IMR-90 (cell line): ENCODE measurements around the gene EXPH5. TPM values are rescaled to one million over a fixed set of nuclear protein-coding genes. Genes with fewer than 3 reads are reported as not detected.

ENCODE experiments used
- ATAC-seq: fragments of 200-7000 bp; cut with Tn5 transposase; 2 replicates; pipeline ENCODE4 v1.9.1; 2020; ENCODE audit warnings: low read depth, mild to moderate bottlenecking, moderate library complexity
- BruUV-seq: library from RNA; stranded (reverse); fragments of 400-500 nt; replicated peaks from 2 replicates; lab custom pipeline; 2021; lab: Mats Ljungman, UMichigan
- CTCF ChIA-PET: fragments of 300-600 bp; formaldehyde crosslinking; extraction: SDS; loops from one replicate; lab custom pipeline; 2021; ENCODE audit warnings: antibody characterized with exemption; lab: Yijun Ruan, JAX
- POLR2A ChIA-PET: fragments of 300-600 bp; sonication (Branson Sonifier 250); formaldehyde crosslinking; loops from one replicate; lab custom pipeline; 2022; ENCODE audit warnings: antibody characterized with exemption; ENCODE audit not compliant: unreplicated experiment; lab: Charles Lee
- DNase-seq: peaks from one replicate; pipeline ENCODE4 v3.0.0; 2013
- H2AFZ ChIP-seq: replicated peaks from 2 replicates; pipeline ENCODE3; 2013; ENCODE audit warnings: low read length, mild to moderate bottlenecking; ENCODE audit not compliant: poor library complexity
- H2AK5ac ChIP-seq: 2 replicates; pipeline ENCODE4 v1.6.1; 2013; ENCODE audit warnings: low read depth, low read length, inconsistent platforms
- H2AK9ac ChIP-seq: replicated peaks from 2 replicates; pipeline ENCODE3; 2013; ENCODE audit warnings: mild to moderate bottlenecking, low read depth, low read length, moderate library complexity; ENCODE audit not compliant: poor library complexity
- H2BK120ac ChIP-seq: 2 replicates; pipeline ENCODE4 v1.6.1; 2013; ENCODE audit warnings: low read depth, low read length, inconsistent platforms
- H2BK15ac ChIP-seq: 3 replicates; pipeline ENCODE4 v1.6.1; 2013; ENCODE audit warnings: low read depth, low read length, inconsistent platforms
- H2BK20ac ChIP-seq: 2 replicates; pipeline ENCODE4 v1.6.1; 2013; ENCODE audit warnings: low read depth, mild to moderate bottlenecking, inconsistent platforms, low read length, moderate library complexity
- H2BK5ac ChIP-seq: 2 replicates; pipeline ENCODE4 v1.6.1; 2013; ENCODE audit warnings: mild to moderate bottlenecking, low read depth, low read length, inconsistent platforms; ENCODE audit not compliant: poor library complexity, severe bottlenecking
- H3K14ac ChIP-seq: replicated peaks from 2 replicates; pipeline ENCODE4 v1.6.1; 2013; ENCODE audit warnings: low read depth, low read length, inconsistent platforms
- H3K18ac ChIP-seq: 2 replicates; pipeline ENCODE4 v1.6.1; 2013; ENCODE audit warnings: low read depth, low read length, control low read depth
- H3K23ac ChIP-seq: 2 replicates; pipeline ENCODE4 v1.6.1; 2013; ENCODE audit warnings: low read depth, low read length, inconsistent platforms
- H3K27ac ChIP-seq: 2 replicates; pipeline ENCODE4 v1.5.1; 2013; ENCODE audit warnings: mild to moderate bottlenecking, control low read depth, low read length; ENCODE audit not compliant: insufficient read depth
- H3K27me3 ChIP-seq: 2 replicates; pipeline ENCODE4 v1.6.1; 2013; ENCODE audit warnings: low read length; ENCODE audit not compliant: control insufficient read depth, insufficient read depth
- H3K36me3 ChIP-seq: 2 replicates; pipeline ENCODE4 v1.6.1; 2013; ENCODE audit warnings: low read length, mixed read lengths; ENCODE audit not compliant: control insufficient read depth, insufficient read depth
- H3K4ac ChIP-seq: 2 replicates; pipeline ENCODE4 v1.6.1; 2013; ENCODE audit warnings: low read depth, low read length, inconsistent platforms
- H3K4me1 ChIP-seq: 2 replicates; pipeline ENCODE4 v1.6.1; 2013; ENCODE audit warnings: low read length, mixed read lengths; ENCODE audit not compliant: control insufficient read depth, insufficient read depth
- H3K4me2 ChIP-seq: 2 replicates; pipeline ENCODE4 v1.6.1; 2013; ENCODE audit warnings: low read depth, mild to moderate bottlenecking, control low read depth, low read length, moderate library complexity
- H3K4me3 ChIP-seq: 2 replicates; pipeline ENCODE4 v1.5.1; 2013; ENCODE audit warnings: low read depth, mild to moderate bottlenecking, control low read depth, low read length, moderate library complexity; ENCODE audit not compliant: insufficient read depth
- H3K56ac ChIP-seq: 2 replicates; pipeline ENCODE4 v1.6.1; 2013; ENCODE audit warnings: low read length, inconsistent platforms; ENCODE audit not compliant: insufficient read depth; ENCODE audit errors: extremely low read depth
- H3K79me1 ChIP-seq, 2 experiments: 2 replicates each; pipeline ENCODE4 v1.6.1; 2013; ENCODE audit warnings: low read length in 2 of 2, inconsistent platforms in 1 of 2, low read depth in 1 of 2
- H3K9ac ChIP-seq: 2 replicates; pipeline ENCODE4 v1.6.1; 2013; ENCODE audit warnings: low read depth, low read length, control low read depth
- H3K9me1 ChIP-seq: 2 replicates; pipeline ENCODE4 v1.6.1; 2013; ENCODE audit warnings: low read length, inconsistent platforms; ENCODE audit not compliant: insufficient read depth
- H3K9me3 ChIP-seq: 2 replicates; pipeline ENCODE4 v1.6.1; 2013; ENCODE audit warnings: low read length; ENCODE audit not compliant: control insufficient read depth, insufficient read depth
- H4K20me1 ChIP-seq: 2 replicates; pipeline ENCODE4 v1.6.1; 2013; ENCODE audit warnings: low read length, inconsistent platforms; ENCODE audit not compliant: insufficient read depth
- H4K5ac ChIP-seq: 2 replicates; pipeline ENCODE4 v1.6.1; 2013; ENCODE audit warnings: mild to moderate bottlenecking, low read depth, low read length, control low read depth
- H4K8ac ChIP-seq, 2 experiments: 2 replicates each; pipeline ENCODE4 v1.6.1; 2013; ENCODE audit warnings: low read depth in 2 of 2, low read length in 2 of 2, control low read depth in 1 of 2, inconsistent platforms in 1 of 2
- H4K91ac ChIP-seq: 2 replicates; pipeline ENCODE4 v1.6.1; 2013; ENCODE audit warnings: low read depth, low read length, inconsistent platforms; ENCODE audit not compliant: insufficient read depth
- BHLHE40 ChIP-seq: fragments of 150-350 bp; IDR thresholded peaks from 2 replicates; pipeline ENCODE4 v1.6.1; 2016; ENCODE audit warnings: mild to moderate bottlenecking, low read depth, low read length
- MAFK ChIP-seq: IDR thresholded peaks from 2 replicates; pipeline ENCODE4 v1.6.1; 2012; ENCODE audit warnings: low read depth, low read length, improper control_type of control experiment
- MXI1 ChIP-seq: IDR thresholded peaks from 2 replicates; pipeline ENCODE4 v1.6.1; 2012; ENCODE audit warnings: low read depth, mild to moderate bottlenecking, low read length, moderate library complexity, borderline replicate concordance
- POLR2A ChIP-seq: IDR thresholded peaks from 2 replicates; pipeline ENCODE4 v1.6.1; 2012; ENCODE audit warnings: mild to moderate bottlenecking, low read depth, low read length
- RFX5 ChIP-seq: IDR thresholded peaks from 2 replicates; pipeline ENCODE4 v1.8.0; 2012; ENCODE audit warnings: low read depth, mild to moderate bottlenecking, low read length, moderate library complexity
- WGBS, 2 experiments: methylation state at CpG; one replicate each; pipeline versions ENCODE4 v1.1.5 to v1.1.7; 2013; ENCODE audit warnings: missing lambda C conversion rate in 2 of 2; ENCODE audit not compliant: insufficient read length in 1 of 2; ENCODE audit errors: extremely low coverage in 2 of 2; 5-methylcytosine and 5-hydroxymethylcytosine counted together
- dilution Hi-C: fragments of 300-500 bp; cut with HindIII; formaldehyde crosslinking; loops from one replicate; pipeline ENCODE4 v1.14.3; 2018; ENCODE audit warnings: low sequenced_read_pairs; ENCODE audit not compliant: unreplicated experiment
- in situ Hi-C: fragments of 300-500 bp; cut with MboI; formaldehyde crosslinking; loops from 3 replicates; pipeline ENCODE4 v1.14.3; 2019; ENCODE audit warnings: low sequenced_read_pairs, inconsistent platforms, mixed read lengths
- intact Hi-C: fragments of 100-400 bp; cut with micrococcal nuclease; formaldehyde crosslinking; loops from 2 replicates; pipeline ENCODE4 v1.10.0; 2022
- polyA plus RNA-seq, 3 experiments: library from polyadenylated mRNA; depleted of rRNA; stranded (reverse); fragments of >200 nt; gene quantifications; 2 replicates each; pipeline ENCODE4 v1.2.3, GENCODE V29; 2012; ENCODE audit warnings: low replicate concordance in 1 of 3
- total RNA-seq: library from RNA; depleted of rRNA; stranded (reverse); fragments of >200 nt; gene quantifications from 2 replicates; pipeline ENCODE4 v1.2.3, GENCODE V29; 2012
- TF ChIP-seq, protein P1 (sequence below): fragments of 150-350 bp; IDR thresholded peaks from 2 replicates; pipeline ENCODE4 v1.6.1; 2017; ENCODE audit warnings: mild to moderate bottlenecking, antibody characterized with exemption, low read length, low read depth

The EXPH5 gene
- total and polyA plus RNA-seq, 2 of the 4 experiments (the other 2 are of a cell fraction): 0.05 to 0.72 TPM

DNA sequence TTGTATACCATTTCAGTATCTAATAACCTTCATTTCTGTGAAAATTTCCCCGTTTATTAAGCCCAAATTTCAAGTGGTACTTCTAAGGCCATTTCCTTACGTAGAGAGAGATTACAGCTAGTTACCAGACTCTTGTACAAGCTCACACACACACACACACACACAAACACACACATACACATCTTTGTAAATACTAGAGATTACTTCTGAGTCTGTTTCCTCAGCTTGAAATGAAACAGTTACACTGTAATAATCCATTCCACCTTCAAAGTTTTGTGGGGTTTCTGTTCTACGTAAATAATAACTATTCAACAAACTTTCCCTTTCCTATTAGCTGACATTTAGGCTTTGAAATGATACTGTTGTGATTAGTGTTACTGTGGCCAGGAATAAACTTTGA, 101.6 kb downstream of the EXPH5 start:
- intact Hi-C loops: no loop called here
- Histone ChIP-seq H3K4me1 (peaks cover 3% of the 10 kb centered on the region), H3K9me1 (peaks cover 8% of the 10 kb centered on the region; the same call in 1 of the 2 replicates), H2AFZ (no peak overlapping the region), H4K5ac (no peak overlapping the region), H3K4me2 (0 out of 2 replicates have a peak overlapping the region, but pooled peaks have one; percentile 31), H3K14ac (no peak overlapping the region), H3K4ac (no peak overlapping the region), H4K8ac (no peak overlapping the region), H3K56ac (no peak overlapping the region), H3K9ac (no peak overlapping the region), H3K4me3 (no peak overlapping the region), H3K36me3 (peaks cover 13% of the 10 kb centered on the region), H3K27me3 (no peaks in the 10 kb centered on the region), H3K27ac (no peak overlapping the region), H4K91ac (no peak overlapping the region), H3K9me3 (no peaks in the 10 kb centered on the region), H3K23ac (no peak overlapping the region), H2BK15ac (no peak overlapping the region), H2BK5ac (no peak overlapping the region), H2BK120ac (no peak overlapping the region), H4K20me1 (no peaks in the 10 kb centered on the region), H2BK20ac (no peak overlapping the region), H3K18ac (no peak overlapping the region), H3K79me1 (peaks cover 29 to 43% of the 10 kb centered on the region in 2 experiments), H2AK9ac (no peak overlapping the region), H2AK5ac (no peak overlapping the region)
- DNase-seq (no peak), ATAC-seq (no peak)
- BruUV-seq: no TSS peak
- in situ Hi-C loops: no loop called here
- ChIA-PET POLR2A (no interaction called here), CTCF (interaction anchor here (1.2 to 1.5 kb wide), 2 partner anchors 155 to 157 kb away, joined by 3 to 5 read pairs; no protein-coding TSS in a partner anchor)
- dilution Hi-C loops: no loop called here
- WGBS, 2 experiments: no CpG with 5 or more reads among the region's 3 CpGs
- TF ChIP-seq POLR2A: no peak
- TF ChIP-seq MXI1: no peak
- no peak for TF ChIP-seq MAFK
- TF ChIP-seq, protein P1, sequence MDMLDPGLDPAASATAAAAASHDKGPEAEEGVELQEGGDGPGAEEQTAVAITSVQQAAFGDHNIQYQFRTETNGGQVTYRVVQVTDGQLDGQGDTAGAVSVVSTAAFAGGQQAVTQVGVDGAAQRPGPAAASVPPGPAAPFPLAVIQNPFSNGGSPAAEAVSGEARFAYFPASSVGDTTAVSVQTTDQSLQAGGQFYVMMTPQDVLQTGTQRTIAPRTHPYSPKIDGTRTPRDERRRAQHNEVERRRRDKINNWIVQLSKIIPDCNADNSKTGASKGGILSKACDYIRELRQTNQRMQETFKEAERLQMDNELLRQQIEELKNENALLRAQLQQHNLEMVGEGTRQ: no peak
- TF ChIP-seq RFX5: no peak
- TF ChIP-seq BHLHE40: no peak
